GM12892 (cell line): ENCODE data around the gene LMF1.

Experiments
- POLR2A ChIP-seq: IDR thresholded peaks from 2 replicates; pipeline ENCODE4 v1.6.1; 2011; ENCODE audit warnings: low read depth, low read length, control low read depth
- POLR2AphosphoS5 ChIP-seq: IDR thresholded peaks from 2 replicates; pipeline ENCODE4 v1.6.1; 2011; ENCODE audit warnings: low read depth, low read length, control low read depth
- TAF1 ChIP-seq: IDR thresholded peaks from 2 replicates; pipeline ENCODE4 v1.6.1; 2011; ENCODE audit warnings: low read depth, mild to moderate bottlenecking, control low read depth, low read length, borderline replicate concordance

- TF ChIP-seq POLR2A = no peak
- TF ChIP-seq TAF1 = no peak
- TF ChIP-seq POLR2AphosphoS5 = no peak
Observed at GRCh38 chr16:939941-940340, 30.8 kb downstream of the LMF1 start.
